Fibroblast of lung (primary cell): ENCODE results near the gene PDZRN4. TPM values are rescaled to one million over a fixed set of nuclear protein-coding genes. Genes with fewer than 3 reads are reported as not detected.

Source experiments
- DNase-seq, 2 donors: peaks; one replicate each; pipeline versions ENCODE4 v3.0.0 to v3.0.0-alpha.2; 2010; ENCODE audit warnings: low read depth in 2 of 2
- H2AFZ ChIP-seq: 2 replicates; pipeline ENCODE4 v1.5.1; 2012; ENCODE audit warnings: low read length, control low read depth, inconsistent platforms
- H3K27ac ChIP-seq: 2 replicates; pipeline ENCODE4 v1.5.1; 2011; ENCODE audit warnings: low read length, control low read depth; ENCODE audit not compliant: insufficient read depth
- H3K27me3 ChIP-seq: 2 replicates; pipeline ENCODE4 v1.5.1; 2011; ENCODE audit warnings: mild to moderate bottlenecking, low read length; ENCODE audit not compliant: control insufficient read depth, insufficient read depth
- H3K36me3 ChIP-seq: 2 replicates; pipeline ENCODE4 v1.5.1; 2011; ENCODE audit warnings: low read length; ENCODE audit not compliant: control insufficient read depth, insufficient read depth
- H3K4me1 ChIP-seq: 2 replicates; pipeline ENCODE4 v1.5.1; 2011; ENCODE audit warnings: low read length; ENCODE audit not compliant: control insufficient read depth, insufficient read depth; ENCODE audit errors: extremely low read depth
- H3K4me2 ChIP-seq: 2 replicates; pipeline ENCODE4 v1.5.1; 2011; ENCODE audit warnings: low read length, control low read depth; ENCODE audit not compliant: insufficient read depth; ENCODE audit errors: extremely low read depth
- H3K4me3 ChIP-seq, 4 experiments: fragments of 200-600 bp in 1 of 4; sonication (generic) in 1 of 4; replicated peaks in 1 of 4; 2 replicates each; pipeline ENCODE4 v1.5.1; 2011 to 2016; ENCODE audit warnings: low read length in 4 of 4, low read depth in 3 of 4, mild to moderate bottlenecking in 3 of 4, control low read depth in 2 of 4, inconsistent platforms in 1 of 4, mixed read lengths in 1 of 4; ENCODE audit not compliant: insufficient read depth in 1 of 4; ENCODE audit errors: control extremely low read depth in 1 of 4
- H3K79me2 ChIP-seq: 2 replicates; pipeline ENCODE4 v1.5.1; 2012; ENCODE audit warnings: mild to moderate bottlenecking, low read length, inconsistent platforms; ENCODE audit not compliant: control insufficient read depth, insufficient read depth
- H3K9ac ChIP-seq: 2 replicates; pipeline ENCODE4 v1.5.1; 2011; ENCODE audit warnings: mild to moderate bottlenecking, low read length, control low read depth; ENCODE audit not compliant: insufficient read depth
- H3K9me3 ChIP-seq: 2 replicates; pipeline ENCODE4 v1.5.1; 2012; ENCODE audit warnings: low read depth, low read length; ENCODE audit not compliant: control insufficient read depth, insufficient read depth
- H4K20me1 ChIP-seq: 2 replicates; pipeline ENCODE4 v1.5.1; 2011; ENCODE audit warnings: low read length; ENCODE audit not compliant: control insufficient read depth, insufficient read depth; ENCODE audit errors: extremely low read depth
- EZH2 ChIP-seq: IDR thresholded peaks from 2 replicates; pipeline ENCODE4 v1.5.1; 2012; ENCODE audit warnings: low read length, control low read depth, mild to moderate bottlenecking; ENCODE audit errors: missing control alignments
- polyA plus RNA-seq, 2 donors: library from polyadenylated mRNA; depleted of rRNA in 1 of 2; stranded (reverse) in 1 of 2; unstranded in 1 of 2; fragments of >200 nt; gene quantifications; 2 replicates each; pipeline ENCODE4 v1.2.1, GENCODE V29; 2011 to 2012; ENCODE audit warnings: missing spikeins in 1 of 2
- total RNA-seq: library from RNA; depleted of rRNA; stranded (reverse); fragments of >200 nt; gene quantifications from 2 replicates; pipeline ENCODE4 v1.2.1, GENCODE V29; 2014
- TF ChIP-seq, protein P1 (sequence below), 2 donors: IDR thresholded peaks in 1 of 2; conservative IDR thresholded peaks in 1 of 2; 1 replicate in 1 of 2; 2 replicates in 1 of 2; pipeline ENCODE4 v1.5.1; 2011 to 2012; ENCODE audit warnings: low read length in 2 of 2, control low read depth in 1 of 2, inconsistent platforms in 1 of 2, low read depth in 1 of 2, mild to moderate bottlenecking in 1 of 2

PDZRN4 gene
- total and polyA plus RNA-seq, 2 donors (not counting 1 experiment from before 2014, with no cell fraction given) = not detected

DNA sequence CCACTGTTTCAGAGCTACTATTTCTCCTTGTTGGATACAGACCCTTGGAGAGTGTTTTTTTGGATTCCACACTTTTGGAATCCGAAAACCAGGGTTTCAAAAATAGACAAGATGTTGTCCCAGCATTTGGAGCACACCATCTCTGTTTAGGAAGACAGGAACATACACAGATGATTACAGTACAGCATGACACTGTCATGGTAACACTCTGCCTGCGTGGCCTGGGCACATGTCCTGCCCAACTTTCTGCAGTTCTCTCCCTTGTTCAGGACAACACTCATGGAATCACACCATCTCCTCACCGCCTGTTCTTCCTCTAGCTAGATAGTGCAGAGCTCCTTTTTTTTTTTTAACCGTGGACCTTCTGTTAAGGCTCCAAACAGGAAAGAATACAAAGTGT, 369.2 kb downstream of the PDZRN4 start:
- no peaks in the 10 kb centered on the region for H3K27me3 ChIP-seq
- no peaks in the 10 kb centered on the region for H3K9me3 ChIP-seq
- H4K20me1 ChIP-seq = no peaks in the 10 kb centered on the region
- no peaks in the 10 kb centered on the region for H3K4me1 ChIP-seq
- H2AFZ ChIP-seq = no peak overlapping the region
- H3K36me3 ChIP-seq = no peaks in the 10 kb centered on the region
- TF ChIP-seq, protein P1, sequence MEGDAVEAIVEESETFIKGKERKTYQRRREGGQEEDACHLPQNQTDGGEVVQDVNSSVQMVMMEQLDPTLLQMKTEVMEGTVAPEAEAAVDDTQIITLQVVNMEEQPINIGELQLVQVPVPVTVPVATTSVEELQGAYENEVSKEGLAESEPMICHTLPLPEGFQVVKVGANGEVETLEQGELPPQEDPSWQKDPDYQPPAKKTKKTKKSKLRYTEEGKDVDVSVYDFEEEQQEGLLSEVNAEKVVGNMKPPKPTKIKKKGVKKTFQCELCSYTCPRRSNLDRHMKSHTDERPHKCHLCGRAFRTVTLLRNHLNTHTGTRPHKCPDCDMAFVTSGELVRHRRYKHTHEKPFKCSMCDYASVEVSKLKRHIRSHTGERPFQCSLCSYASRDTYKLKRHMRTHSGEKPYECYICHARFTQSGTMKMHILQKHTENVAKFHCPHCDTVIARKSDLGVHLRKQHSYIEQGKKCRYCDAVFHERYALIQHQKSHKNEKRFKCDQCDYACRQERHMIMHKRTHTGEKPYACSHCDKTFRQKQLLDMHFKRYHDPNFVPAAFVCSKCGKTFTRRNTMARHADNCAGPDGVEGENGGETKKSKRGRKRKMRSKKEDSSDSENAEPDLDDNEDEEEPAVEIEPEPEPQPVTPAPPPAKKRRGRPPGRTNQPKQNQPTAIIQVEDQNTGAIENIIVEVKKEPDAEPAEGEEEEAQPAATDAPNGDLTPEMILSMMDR (conservative IDR thresholded peaks at IDR 0.05 in 1 of 2, IDR thresholded peaks at IDR 0.05 in 1 of 2; ENCODE audit: low read depth in 1 of 2, low read length in 2 of 2) = no peak
- TF ChIP-seq EZH2 = no peak
- no peak overlapping the region for H3K9ac ChIP-seq
- H3K4me2 ChIP-seq = no peak overlapping the region
- H3K79me2 ChIP-seq = no peaks in the 10 kb centered on the region
- no peak overlapping the region for H3K4me3 ChIP-seq
- DNase-seq = no peak
- H3K27ac ChIP-seq = no peak overlapping the region

DNA sequence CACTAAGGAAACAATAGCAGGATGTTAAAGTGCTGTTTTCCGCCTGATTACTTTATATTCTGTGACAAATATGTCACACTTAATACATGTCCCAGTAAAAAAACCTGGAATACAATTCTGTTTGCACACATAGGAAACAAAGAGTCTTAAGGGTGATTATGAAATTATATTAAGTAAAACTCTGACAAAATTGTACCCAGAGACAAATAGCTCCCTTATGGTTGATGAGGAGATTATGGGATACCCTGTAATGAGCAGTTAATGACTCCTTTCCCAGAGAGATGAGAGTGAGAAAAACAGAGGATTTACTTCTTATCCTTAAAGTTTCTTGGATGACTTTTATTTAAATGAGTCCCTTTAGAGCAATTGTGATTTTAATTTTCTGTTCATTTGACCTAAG, 370.6 kb downstream of the PDZRN4 start:
- Histone ChIP-seq H3K9me3 (no peaks in the 10 kb centered on the region), H3K27me3 (no peaks in the 10 kb centered on the region), H3K4me2 (no peak overlapping the region), H4K20me1 (no peaks in the 10 kb centered on the region), H3K27ac (no peak overlapping the region), H2AFZ (no peak overlapping the region), H3K79me2 (no peaks in the 10 kb centered on the region), H3K4me1 (no peaks in the 10 kb centered on the region), H3K4me3 (no peak overlapping the region), H3K9ac (no peak overlapping the region), H3K36me3 (no peaks in the 10 kb centered on the region)
- no peak for DNase-seq
- TF ChIP-seq, protein P1 (conservative IDR thresholded peaks at IDR 0.05 in 1 of 2, IDR thresholded peaks at IDR 0.05 in 1 of 2; ENCODE audit: low read depth in 1 of 2, low read length in 2 of 2) = no peak
- TF ChIP-seq EZH2 = no peak

DNA sequence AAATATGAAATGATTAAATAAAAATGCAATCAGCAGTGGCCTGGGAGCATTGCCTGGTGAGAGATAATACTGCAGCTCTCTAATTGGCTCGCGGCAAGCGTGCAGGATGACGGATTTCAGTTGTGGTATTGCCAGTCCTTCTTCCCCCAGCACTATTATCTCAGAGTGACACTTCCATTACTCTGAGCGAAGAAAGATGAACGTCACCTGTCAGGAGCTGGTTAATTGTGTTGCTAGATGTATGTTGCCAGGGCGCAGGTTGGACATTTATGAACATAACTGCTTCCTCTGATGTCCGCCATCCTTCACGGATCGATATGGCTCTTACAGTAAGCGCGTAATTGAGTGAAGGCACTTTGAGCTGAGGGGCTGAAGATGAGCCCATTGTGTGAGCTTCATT, 374.9 kb downstream of the PDZRN4 start:
- Histone ChIP-seq H3K36me3 (no peaks in the 10 kb centered on the region), H3K27ac (no peak overlapping the region)

More for the DNA sequence above, 374.9 kb downstream of the PDZRN4 start:
- H3K79me2 ChIP-seq = no peaks in the 10 kb centered on the region
- no peak for DNase-seq
- H3K4me3 ChIP-seq = no peak overlapping the region
- TF ChIP-seq, protein P1 (conservative IDR thresholded peaks at IDR 0.05 in 1 of 2, IDR thresholded peaks at IDR 0.05 in 1 of 2; ENCODE audit: low read depth in 1 of 2, low read length in 2 of 2) = no peak
- no peak for TF ChIP-seq EZH2
- no peaks in the 10 kb centered on the region for H4K20me1 ChIP-seq
- no peak overlapping the region for H3K9ac ChIP-seq
- no peak overlapping the region for H3K4me2 ChIP-seq
- H2AFZ ChIP-seq = no peak overlapping the region
- H3K4me1 ChIP-seq = no peaks in the 10 kb centered on the region
- no peaks in the 10 kb centered on the region for H3K9me3 ChIP-seq
- no peaks in the 10 kb centered on the region for H3K27me3 ChIP-seq
